Measurements from ENCODE around the gene AP3M1.

AP3M1 gene

GRCh38 chr10:74104480-74104879, 46.1 kb downstream of the AP3M1 start:
- TF ChIP-seq, protein P1, sequence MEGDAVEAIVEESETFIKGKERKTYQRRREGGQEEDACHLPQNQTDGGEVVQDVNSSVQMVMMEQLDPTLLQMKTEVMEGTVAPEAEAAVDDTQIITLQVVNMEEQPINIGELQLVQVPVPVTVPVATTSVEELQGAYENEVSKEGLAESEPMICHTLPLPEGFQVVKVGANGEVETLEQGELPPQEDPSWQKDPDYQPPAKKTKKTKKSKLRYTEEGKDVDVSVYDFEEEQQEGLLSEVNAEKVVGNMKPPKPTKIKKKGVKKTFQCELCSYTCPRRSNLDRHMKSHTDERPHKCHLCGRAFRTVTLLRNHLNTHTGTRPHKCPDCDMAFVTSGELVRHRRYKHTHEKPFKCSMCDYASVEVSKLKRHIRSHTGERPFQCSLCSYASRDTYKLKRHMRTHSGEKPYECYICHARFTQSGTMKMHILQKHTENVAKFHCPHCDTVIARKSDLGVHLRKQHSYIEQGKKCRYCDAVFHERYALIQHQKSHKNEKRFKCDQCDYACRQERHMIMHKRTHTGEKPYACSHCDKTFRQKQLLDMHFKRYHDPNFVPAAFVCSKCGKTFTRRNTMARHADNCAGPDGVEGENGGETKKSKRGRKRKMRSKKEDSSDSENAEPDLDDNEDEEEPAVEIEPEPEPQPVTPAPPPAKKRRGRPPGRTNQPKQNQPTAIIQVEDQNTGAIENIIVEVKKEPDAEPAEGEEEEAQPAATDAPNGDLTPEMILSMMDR (IDR thresholded peaks at IDR 0.05; ENCODE audit: extremely low read depth, missing control alignments), result no peak
- DNase-seq (ENCODE audit: low spot score), result no peak

GRCh38 chr10:74103560-74104258, 46.9 kb downstream of the AP3M1 start:
- TF ChIP-seq, protein P1 (IDR thresholded peaks at IDR 0.05; ENCODE audit: extremely low read depth, missing control alignments), result peak; percentile 49
- DNase-seq (ENCODE audit: low spot score), result peak; percentile 52

DNA sequence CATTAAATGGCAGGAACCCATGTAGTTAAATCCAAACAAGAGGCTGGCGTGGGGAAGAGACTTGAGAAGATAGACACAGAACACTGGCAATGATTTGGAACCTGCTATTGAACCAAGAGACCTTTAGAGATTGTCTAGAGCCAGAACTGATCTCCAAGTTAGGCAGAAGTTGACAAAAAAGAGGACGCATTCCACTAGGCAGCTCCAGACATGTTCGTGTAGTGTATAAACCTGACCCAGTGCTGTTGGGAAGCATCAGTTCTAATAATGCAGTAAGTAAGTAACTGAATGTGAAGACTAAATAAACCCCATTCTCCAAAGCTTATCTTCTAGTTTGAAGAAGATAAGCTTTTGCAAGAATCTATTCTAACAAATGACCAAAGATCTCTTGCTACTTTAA, 50.8 kb downstream of the AP3M1 start:
- DNase-seq (ENCODE audit: low spot score), result no peak
- TF ChIP-seq, protein P1 (IDR thresholded peaks at IDR 0.05; ENCODE audit: extremely low read depth, missing control alignments), result no peak

GRCh38 chr10:74099420-74099819, 51.2 kb downstream of the AP3M1 start:
- no peak for DNase-seq (ENCODE audit: low spot score)
- TF ChIP-seq, protein P1 (IDR thresholded peaks at IDR 0.05; ENCODE audit: extremely low read depth, missing control alignments), result no peak

GRCh38 chr10:74097776-74098175, 52.9 kb downstream of the AP3M1 start:
- DNase-seq (ENCODE audit: low spot score), result no peak
- TF ChIP-seq, protein P1 (IDR thresholded peaks at IDR 0.05; ENCODE audit: extremely low read depth, missing control alignments), result no peak

DNA sequence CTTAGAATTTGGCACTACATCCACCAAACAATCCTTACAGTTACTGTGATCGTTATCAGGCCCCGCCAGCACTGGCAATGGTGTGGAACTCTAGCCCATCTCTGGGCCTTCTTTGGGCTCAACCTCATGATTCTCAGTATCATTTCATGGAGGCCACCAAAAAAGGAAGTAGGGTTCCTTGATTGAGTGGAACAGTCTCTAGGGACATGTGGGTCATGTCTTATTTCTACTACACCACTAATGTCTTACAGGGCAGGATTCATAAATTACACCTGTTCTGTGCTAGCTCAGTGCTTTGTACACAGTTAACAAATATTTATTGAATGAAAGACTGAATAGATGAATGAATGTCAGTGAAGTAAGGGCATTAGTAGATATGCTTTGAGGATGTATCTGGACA, 53.9 kb downstream of the AP3M1 start:
- TF ChIP-seq, protein P1 (IDR thresholded peaks at IDR 0.05; ENCODE audit: extremely low read depth, missing control alignments), result no peak
- DNase-seq (ENCODE audit: low spot score), result peak; percentile 61

- DNase-seq (ENCODE audit: low spot score), result no peak
Observed at GRCh38 chr10:74094231-74094630, 56.4 kb downstream of the AP3M1 start.

More at GRCh38 chr10:74094231-74094630, 56.4 kb downstream of the AP3M1 start:
- TF ChIP-seq, protein P1 (IDR thresholded peaks at IDR 0.05; ENCODE audit: extremely low read depth, missing control alignments), result no peak
